Activated CD8-positive, alpha-beta memory T cell treated with anti-CD3 and anti-CD28 coated beads for 24 hours (primary cell): ENCODE measurements around the gene DNPEP.
A peak's percentile ranks its signal among the peaks of the same experiment; 100 is the strongest.
"Not testable (repeated sequence)": the region's sequence is repeated elsewhere in the genome, so short reads cannot be mapped to it uniquely, and the experiment has no call there.

Experiments used
- DNase-seq: peaks from one replicate; pipeline ENCODE4 v3.0.0-alpha.2; 2020

The DNPEP gene

DNA sequence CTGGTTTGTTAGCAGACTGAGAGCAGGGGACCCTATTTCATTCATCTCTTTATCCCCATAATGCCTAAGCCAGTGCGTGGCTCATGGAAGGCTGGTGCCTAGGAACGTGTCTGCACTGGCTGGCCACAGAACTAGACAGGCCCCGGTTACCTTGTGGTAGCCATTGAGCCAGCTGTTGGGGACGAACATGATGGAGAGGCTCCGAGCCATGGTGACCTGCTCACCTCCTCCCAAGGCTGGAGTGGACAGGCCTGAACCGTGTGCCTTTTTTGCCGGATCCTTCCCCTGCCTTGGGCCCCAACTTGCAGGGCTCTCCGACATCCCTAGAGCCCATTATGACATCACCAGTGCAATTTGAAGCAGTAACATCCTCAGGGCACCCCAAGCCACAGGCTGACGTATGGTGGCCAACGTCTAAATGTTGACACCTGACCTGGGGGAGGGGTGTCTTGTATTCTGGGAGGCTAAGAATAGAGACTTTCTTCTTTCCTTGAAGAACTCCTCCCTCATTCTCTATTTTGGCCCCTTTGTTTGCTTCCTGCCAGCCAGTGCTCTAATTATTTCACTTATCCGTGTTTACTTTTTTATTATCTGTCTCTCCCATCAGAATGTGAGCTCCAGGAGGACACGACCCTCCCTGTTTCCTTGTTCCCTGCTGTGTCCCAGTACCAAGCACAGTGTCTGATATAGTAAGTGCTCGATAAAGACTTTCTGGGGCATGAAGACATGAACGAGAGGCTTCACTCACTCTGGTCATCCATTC lies 12.2 kb upstream of the DNPEP start:
- DNase-seq: no peak

DNA sequence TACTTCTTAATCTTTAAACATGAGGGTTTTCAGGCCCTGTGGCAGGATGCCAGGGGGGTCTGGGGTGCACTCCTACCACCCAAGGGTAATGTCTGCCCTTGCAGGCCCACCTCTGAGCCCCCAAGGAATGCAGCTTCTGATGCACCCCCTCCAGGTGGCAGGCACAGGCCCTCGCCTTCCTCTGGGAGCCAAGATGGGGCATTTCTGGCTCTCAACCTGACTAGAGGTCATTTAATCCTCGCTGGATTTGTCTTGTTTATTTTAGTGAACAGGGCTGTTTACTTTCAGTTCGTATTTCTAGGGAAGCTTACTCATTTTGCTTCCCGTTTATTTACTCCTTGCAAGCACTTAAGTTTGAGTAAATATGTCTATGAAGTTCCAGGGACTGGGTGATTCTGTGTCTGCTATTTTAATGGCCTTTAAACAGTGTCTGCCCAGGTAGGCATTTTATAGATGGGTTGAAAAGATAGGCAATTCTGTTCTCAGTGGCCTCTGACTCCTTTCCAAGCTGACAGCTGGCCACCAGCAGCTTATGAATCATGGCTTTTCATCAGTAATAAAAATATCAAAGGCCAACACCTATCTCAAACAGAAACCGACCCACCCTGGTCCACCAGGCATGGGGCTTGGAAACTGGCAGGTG lies 11.1 kb upstream of the DNPEP start:
- DNase-seq: no peak

DNA sequence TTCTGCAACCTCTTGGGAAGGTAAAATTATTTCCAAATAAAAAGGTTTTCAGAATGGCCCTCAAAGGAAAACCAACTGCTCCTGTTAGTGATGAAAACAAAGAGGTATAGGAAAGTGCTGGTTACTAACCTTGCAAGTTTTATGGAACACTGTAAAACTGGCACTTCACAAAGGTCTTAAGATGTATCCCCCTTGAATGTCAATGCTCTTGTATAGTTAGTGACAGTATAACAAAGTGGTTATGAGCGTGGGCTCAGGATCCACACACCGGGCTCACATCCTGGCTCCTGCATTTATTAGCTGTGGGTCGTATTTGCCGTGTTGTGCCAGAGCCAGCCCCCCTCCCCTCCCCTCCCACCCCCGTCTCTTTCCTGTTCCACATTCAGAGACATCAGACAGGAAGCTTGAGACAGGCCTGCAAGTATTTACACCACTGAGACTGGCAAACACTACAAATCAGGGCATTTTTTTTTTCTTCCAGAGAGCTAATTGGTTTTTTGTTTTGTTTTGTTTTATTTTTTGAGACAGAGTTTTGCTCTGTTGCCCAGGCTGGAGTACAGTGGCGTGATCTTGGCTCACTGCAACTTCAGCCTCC lies 9.2 kb upstream of the DNPEP start:
- DNase-seq: no peak

DNA sequence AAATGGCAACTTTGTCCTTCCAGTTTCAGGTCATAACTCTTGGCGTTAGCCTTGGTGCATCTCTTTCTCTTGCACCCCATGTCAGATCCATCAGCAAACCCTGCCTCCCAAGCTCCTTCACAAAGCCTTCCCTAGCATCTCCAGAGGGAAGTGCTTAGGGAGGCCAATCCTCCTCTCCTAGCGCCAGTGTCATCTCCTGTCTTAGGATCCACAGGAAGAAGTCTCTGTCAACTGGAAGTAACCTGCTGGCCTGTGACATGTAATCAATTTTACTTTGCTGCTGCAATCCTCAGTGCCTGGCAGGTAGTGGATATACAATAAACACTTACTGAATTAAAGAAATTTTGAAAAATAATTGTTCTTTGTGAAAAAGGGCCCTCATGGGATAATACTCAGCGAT lies 7.9 kb upstream of the DNPEP start:
- no peak for DNase-seq

DNA sequence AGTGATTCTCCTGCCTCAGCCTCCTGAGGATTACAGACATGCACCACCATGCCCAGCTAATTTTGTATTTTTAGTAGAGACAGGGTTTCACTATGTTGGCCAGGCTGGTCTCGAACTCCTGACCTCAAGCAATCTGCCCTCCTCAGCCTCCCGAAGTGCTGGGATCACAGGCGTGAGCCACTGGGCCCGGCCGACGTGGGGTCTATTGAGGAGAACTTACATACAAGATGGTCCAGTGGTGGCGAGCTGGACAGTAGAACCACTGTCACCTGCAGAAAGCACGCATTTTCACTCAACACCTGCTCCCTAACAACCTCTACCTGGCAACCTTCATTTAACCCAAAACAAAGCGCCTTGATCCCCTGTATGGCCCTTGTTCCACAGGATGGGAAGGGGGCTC lies 7.3 kb upstream of the DNPEP start:
- DNase-seq: not testable (repeated sequence)

GRCh38 chr2:219392754-219393153 lies 5.0 kb upstream of the DNPEP start:
- DNase-seq: no peak

DNA sequence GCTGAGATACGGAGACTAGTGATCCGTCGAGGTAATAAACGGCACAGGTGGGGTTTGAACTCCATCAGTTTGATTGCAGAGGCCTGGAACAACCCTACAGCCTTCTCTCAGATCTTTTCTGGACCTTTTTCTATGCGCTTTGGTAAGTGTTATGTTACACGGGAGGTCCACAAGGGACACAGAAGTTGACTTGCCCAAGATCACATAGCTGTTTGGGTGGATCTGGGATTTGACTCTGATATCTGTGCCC lies 1.1 kb upstream of the DNPEP start:
- no peak for DNase-seq

DNA sequence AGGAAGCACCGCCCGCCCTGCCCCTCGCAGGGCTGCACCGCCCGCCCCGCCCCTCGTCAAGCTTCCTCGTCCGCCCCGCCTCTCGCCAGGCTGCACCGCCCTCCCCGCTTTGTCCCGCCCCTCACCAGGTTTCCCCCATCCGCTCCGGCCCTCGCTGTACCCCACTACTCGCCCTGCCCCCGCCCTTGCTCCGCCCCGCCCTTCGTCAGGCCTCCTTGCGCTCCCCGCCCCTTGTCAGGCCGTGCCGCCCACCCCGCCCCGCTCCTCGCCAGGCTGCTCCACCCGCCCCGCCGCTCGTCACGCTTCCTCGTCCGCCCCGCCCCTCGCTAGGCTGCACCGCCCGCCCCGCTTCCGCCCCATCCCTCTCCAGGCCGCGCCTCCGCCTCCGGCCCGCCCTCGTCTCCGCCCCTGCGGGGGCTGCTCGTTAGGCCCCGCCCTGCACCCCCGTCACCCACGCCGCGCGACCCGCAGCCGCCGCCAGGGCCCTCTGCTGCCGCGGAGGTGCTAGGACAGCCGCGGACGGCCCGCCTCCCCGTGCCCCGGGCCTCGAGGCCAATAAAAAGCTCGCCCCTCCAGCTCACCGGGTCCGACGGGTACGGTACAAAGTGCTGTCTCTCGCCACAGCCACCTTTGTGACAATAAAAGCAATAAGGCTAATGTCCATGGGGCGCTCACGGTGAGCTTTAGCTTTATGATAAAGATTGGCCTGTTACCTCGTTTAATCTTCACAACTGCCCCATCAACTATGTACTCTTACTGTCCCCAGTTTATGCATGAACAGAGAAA lies 602 bp upstream of the DNPEP start:
- DNase-seq: peak; percentile 99

GRCh38 chr2:219386532-219387280 lies 1.0 kb downstream of the DNPEP start:
- no peak for DNase-seq

- DNase-seq: no peak
These were observed 1.7 kb downstream of the DNPEP start for GRCh38 chr2:219385958-219386520.

GRCh38 chr2:219384859-219385258 lies 2.9 kb downstream of the DNPEP start:
- DNase-seq: no peak

DNA sequence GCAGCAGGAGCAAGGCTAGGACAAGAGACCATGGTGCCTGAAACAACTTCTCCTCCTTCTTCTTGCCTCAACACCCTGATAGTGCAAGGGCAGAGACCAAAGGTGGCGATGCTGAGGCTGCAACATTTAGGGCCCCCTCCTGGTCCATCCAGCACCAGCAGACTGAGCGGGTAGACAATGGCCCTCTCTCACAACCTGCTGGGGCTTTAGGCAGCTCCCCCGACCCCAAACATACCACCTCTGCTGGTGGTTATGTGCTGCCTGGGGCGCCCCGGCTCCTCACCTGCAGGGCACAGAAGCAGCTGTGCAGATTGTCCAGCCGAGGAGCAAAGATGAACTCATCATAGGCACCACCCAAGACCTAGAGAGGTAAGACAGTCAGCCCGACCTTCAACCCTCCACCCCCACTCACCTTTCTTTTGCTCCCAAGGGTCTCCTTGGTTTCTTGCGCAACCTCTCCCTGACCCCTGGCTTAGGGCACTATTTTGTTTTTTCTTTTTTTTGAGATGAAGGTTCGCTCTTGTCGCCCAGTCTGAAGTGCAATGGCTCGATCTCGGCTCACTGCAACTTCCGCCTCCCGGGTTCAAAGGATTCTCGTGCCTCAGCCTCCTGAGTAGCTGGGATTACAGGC lies 3.5 kb downstream of the DNPEP start:
- no peak for DNase-seq

DNA sequence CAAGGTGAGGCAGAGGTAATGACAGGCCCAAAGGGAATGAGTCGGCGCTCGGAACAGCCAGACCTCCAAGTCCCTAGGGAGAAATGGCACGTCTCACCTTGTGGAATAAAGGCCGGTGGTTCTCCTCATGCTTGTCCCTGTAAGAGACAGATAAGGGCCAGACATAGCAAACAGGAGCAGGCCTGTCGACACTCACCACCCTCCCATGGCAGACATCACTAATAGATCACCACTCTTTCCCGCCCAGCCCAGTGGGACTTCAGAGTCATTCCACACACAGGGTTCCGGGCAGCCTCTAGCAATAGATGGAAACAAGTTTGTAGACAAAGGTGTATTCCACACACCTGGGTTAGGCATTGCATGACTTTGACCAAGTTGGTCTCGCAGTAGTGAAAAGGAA lies 6.3 kb downstream of the DNPEP start:
- DNase-seq: no peak

GRCh38 chr2:219380926-219381325 lies 6.8 kb downstream of the DNPEP start:
- no peak for DNase-seq

- no peak for DNase-seq
These were observed 9.4 kb downstream of the DNPEP start for GRCh38 chr2:219378163-219378851.

DNA sequence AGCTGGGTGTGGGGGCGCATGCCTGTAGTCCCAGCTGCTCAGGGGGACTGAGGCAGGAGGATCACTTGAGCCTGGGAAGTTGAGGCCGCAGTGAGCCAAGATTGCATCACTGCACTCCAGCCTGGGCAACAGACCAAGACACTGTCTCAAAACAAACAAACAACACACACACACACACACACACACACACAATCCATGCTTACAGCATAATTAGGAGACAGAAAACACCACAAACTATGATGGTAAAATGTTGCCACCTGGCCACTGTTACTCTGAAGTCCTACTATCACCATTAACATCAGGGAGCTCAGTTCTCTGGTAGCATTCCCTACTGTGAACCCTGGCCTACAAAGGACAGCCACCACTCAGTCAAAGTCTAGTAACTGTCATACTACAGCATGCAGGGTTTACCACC lies 18.3 kb downstream of the DNPEP start:
- no peak for DNase-seq

DNA sequence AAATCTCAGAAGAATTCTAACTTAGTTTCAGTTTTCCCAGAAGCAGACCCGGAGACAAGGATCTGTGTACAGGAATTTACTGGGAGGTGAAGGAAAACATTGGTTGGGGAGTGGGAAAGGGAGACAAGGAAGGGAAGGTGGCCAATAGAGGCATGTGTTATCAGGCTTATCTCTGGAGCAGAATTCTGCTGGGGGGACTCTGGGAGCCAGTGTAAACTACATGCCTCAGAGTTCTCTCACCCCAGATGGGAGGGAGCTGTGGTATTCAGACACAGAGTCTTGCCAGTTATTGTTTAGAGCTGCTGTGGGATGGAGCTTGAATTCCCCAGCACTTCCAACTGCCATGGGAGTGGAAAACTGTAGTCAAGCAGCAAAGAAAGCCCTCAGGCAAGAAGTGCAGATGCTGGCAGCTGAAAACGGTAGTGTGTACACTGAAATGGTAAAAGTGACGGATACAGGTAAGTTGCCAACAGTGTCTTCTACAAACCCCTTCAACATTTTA lies 19.0 kb downstream of the DNPEP start:
- DNase-seq: no peak

DNA sequence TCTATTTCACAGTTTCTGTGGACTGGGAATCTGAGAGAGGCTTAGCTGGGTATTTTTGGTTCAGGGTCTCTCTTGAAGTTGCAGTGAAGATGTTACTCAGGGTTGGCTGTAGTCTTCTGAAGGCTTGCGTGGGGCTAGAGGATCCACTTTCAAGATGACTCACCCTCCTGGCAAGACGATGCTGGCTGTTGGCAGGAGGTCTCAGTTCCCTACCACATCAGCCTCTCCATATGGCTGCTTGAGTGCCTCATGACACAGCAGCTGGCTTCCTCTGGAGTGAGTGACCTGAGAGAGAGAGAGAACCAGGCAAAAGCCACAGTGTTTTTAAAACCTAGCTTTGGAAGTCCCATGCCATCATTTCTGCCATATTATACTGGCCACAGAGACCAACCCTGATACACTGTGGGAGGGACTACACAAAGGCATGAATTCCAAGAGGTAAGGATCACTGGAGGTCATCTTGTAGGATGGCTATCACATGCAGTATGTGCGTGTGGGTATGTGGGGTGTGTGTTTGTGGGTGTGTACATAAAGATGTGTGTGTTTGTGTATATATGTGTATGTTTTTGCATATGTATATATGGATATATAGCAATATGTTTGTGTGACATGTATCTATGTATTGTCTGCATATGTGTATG lies 25.1 kb downstream of the DNPEP start:
- no peak for DNase-seq

DNA sequence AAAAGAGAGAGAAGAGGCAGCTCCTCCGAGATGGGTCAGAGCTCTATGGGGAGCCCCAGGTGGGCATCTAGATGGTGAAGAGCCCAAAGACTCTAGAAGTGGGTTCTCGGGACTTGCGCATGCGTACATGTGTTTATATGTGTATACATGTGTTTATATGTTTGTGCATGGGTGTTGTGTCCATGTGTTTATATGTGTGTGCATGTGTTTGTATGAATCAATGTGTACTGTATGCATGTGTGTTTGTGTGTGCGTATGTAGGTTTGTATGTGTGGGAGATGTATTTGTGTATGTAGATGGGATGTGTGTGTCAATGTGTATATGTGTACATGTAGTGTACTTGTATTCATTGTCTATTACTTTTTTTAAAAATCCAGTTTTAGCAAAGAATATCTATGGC lies 25.6 kb downstream of the DNPEP start:
- no peak for DNase-seq

- no peak for DNase-seq
These were observed 29.3 kb downstream of the DNPEP start for GRCh38 chr2:219358170-219359075.
